Gastroesophageal sphincter (tissue), 4 donors: ENCODE results near the gene RBM42. TPM values are rescaled to one million over a fixed set of nuclear protein-coding genes. Genes with fewer than 3 reads are reported as not detected.

Source experiments
- ATAC-seq: fragments of 150-250 bp; one replicate; pipeline ENCODE4 v1.9.1; 2016; ENCODE audit warnings: mild to moderate bottlenecking, moderate library complexity
- H3K27ac ChIP-seq, 4 donors: fragments of 200-600 bp; sonication (generic) in 3 of 4; 1 replicate in 3 of 4; 2 replicates in 1 of 4; pipeline ENCODE4 v1.5.1; 2016 to 2019
- H3K27me3 ChIP-seq: fragments of 200-600 bp; sonication (generic); one replicate; pipeline ENCODE4 v1.5.1; 2019
- H3K36me3 ChIP-seq, 2 donors: fragments of 200-600 bp; sonication (generic); one replicate each; pipeline ENCODE4 v1.5.1; 2019; ENCODE audit warnings: control low read depth in 1 of 2
- H3K4me1 ChIP-seq, 3 donors: fragments of 200-600 bp; sonication (generic); 1 replicate in 2 of 3; 2 replicates in 1 of 3; pipeline ENCODE4 v1.5.1; 2016 to 2019; ENCODE audit warnings: control low read depth in 2 of 3
- H3K4me3 ChIP-seq, 2 donors: fragments of 200-600 bp; sonication (generic); one replicate each; pipeline ENCODE4 v1.5.1; 2019; ENCODE audit warnings: mild to moderate bottlenecking in 1 of 2, moderate library complexity in 1 of 2
- H3K9me3 ChIP-seq, 3 donors: fragments of 200-600 bp; sonication (generic); one replicate each; pipeline ENCODE4 v1.5.1; 2017 to 2019; ENCODE audit warnings: control low read depth in 2 of 3
- EP300 ChIP-seq: sonication (generic); formaldehyde crosslinking; IDR thresholded peaks from one replicate; pipeline ENCODE4 v1.6.1; 2017; ENCODE audit warnings: antibody characterized with exemption, mild to moderate bottlenecking
- POLR2A ChIP-seq, 2 donors: fragments of 450-650 bp; IDR thresholded peaks; one replicate each; pipeline ENCODE4 v1.6.1; 2017; ENCODE audit warnings: antibody characterized with exemption in 2 of 2, mild to moderate bottlenecking in 2 of 2, moderate library complexity in 1 of 2
- POLR2AphosphoS5 ChIP-seq: sonication (generic); formaldehyde crosslinking; IDR thresholded peaks from one replicate; pipeline ENCODE4 v1.6.1; 2017; ENCODE audit warnings: antibody characterized with exemption
- WGBS, 2 donors: methylation state at CpG; one replicate each; pipeline ENCODE4 v1.1.5; 2018; ENCODE audit warnings: low coverage in 1 of 2; 5-methylcytosine and 5-hydroxymethylcytosine counted together
- total RNA-seq, 4 donors: library from RNA; depleted of rRNA; stranded (reverse); fragments of >200 nt; gene quantifications; one replicate each; pipeline ENCODE4 v1.1.0, GENCODE V29; 2016
- TF ChIP-seq, protein P1 (sequence below), 4 experiments: fragments of 200-600 bp in 2 of 4; fragments of 450-650 bp in 2 of 4; sonication (generic) in 1 of 4; IDR thresholded peaks; one replicate each; pipeline ENCODE4 v1.5.1; 2017 to 2019; ENCODE audit warnings: antibody characterized with exemption in 4 of 4, mild to moderate bottlenecking in 2 of 4, moderate library complexity in 2 of 4

The RBM42 gene
- total RNA-seq, 4 donors from 2014 or later: 66.1 to 98.0 (median 72.8) TPM

DNA sequence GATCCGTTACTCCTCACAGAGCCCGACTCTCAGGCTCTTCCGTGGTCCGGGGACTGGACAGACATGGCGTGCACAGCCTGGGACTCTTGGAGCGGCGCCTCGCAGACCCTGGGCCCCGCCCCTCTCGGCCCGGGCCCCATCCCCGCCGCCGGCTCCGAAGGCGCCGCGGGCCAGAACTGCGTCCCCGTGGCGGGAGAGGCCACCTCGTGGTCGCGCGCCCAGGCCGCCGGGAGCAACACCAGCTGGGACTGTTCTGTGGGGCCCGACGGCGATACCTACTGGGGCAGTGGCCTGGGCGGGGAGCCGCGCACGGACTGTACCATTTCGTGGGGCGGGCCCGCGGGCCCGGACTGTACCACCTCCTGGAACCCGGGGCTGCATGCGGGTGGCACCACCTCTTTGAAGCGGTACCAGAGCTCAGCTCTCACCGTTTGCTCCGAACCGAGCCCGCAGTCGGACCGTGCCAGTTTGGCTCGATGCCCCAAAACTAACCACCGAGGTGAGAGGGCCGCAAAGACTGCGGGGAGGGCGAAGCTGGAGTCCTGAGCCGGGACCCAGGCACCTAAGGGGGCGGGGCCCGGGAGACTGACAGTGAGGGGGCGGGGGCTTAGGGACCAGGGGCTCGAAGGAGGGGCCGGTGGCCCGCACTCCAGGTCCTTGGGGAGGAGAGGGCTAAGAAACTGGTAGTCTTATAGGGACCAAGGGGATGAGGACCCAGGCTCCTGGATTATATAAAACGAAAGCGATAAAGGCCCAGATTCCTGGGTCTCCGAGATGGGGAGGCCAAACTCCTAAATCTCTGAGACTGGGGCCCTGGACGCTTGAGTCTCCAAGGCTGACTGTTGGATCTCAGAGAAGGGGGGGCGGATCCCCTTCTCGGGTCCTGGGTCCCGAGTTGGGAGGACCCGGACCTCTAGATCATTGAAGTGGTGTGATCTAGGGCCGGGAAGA lies 14.7 kb downstream of the RBM42 start:
- peak overlapping the region; percentile 37 to 59 for H3K4me3 ChIP-seq
- ATAC-seq: peak; percentile 50
- H3K4me1 ChIP-seq: peaks cover 0 to 51% (median 6%) of the 10 kb centered on the region in 3 donors
- WGBS, 2 donors: 7% methylated on average over 3 of the region's 69 CpGs; no CpG with 5 or more reads in 1 of the 2 donors
- peak in 1 of 2 donors; percentile 55 for TF ChIP-seq POLR2A (IDR thresholded peaks at IDR 0.05)
- TF ChIP-seq EP300: no peak
- no peak for TF ChIP-seq POLR2AphosphoS5
- TF ChIP-seq, protein P1, sequence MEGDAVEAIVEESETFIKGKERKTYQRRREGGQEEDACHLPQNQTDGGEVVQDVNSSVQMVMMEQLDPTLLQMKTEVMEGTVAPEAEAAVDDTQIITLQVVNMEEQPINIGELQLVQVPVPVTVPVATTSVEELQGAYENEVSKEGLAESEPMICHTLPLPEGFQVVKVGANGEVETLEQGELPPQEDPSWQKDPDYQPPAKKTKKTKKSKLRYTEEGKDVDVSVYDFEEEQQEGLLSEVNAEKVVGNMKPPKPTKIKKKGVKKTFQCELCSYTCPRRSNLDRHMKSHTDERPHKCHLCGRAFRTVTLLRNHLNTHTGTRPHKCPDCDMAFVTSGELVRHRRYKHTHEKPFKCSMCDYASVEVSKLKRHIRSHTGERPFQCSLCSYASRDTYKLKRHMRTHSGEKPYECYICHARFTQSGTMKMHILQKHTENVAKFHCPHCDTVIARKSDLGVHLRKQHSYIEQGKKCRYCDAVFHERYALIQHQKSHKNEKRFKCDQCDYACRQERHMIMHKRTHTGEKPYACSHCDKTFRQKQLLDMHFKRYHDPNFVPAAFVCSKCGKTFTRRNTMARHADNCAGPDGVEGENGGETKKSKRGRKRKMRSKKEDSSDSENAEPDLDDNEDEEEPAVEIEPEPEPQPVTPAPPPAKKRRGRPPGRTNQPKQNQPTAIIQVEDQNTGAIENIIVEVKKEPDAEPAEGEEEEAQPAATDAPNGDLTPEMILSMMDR (IDR thresholded peaks at IDR 0.05): peak in 1 of 4 experiments; percentile 16
- peak overlapping the region; percentile 21 to 96 (median 86) for H3K27ac ChIP-seq
- no peaks in the 10 kb centered on the region for H3K9me3 ChIP-seq
- no peaks in the 10 kb centered on the region for H3K27me3 ChIP-seq
- no peaks in the 10 kb centered on the region for H3K36me3 ChIP-seq

DNA sequence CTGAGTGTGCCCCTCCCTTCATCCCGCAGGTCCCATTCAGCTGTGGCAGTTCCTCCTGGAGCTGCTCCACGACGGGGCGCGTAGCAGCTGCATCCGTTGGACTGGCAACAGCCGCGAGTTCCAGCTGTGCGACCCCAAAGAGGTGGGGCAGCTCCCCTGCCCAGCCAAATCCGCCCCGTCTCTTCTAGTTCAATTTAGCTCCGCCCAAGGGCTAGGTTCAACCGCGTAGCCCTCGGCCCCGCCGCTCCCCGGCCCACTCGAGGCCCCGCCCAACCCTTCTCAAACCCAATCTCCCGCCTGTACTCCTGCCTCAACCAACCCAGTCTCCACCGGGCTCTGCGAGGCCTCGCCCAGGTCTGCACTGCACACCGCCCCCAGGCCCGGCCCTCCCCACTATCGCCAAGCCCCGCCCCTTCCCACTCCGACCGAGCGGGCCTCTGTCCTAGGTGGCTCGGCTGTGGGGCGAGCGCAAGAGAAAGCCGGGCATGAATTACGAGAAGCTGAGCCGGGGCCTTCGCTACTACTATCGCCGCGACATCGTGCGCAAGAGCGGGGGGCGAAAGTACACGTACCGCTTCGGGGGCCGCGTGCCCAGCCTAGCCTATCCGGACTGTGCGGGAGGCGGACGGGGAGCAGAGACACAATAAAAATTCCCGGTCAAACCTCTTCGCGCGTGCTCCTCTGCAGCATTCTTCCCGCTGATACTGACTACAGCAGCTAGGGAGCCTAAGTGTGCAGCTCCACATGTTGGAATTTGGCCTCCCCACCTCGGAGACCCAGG lies 15.6 kb downstream of the RBM42 start:
- peaks cover 0 to 60% (median 11%) of the 10 kb centered on the region in 3 donors for H3K4me1 ChIP-seq
- TF ChIP-seq EP300: no peak
- TF ChIP-seq, protein P1 (IDR thresholded peaks at IDR 0.05): peak in 1 of 4 experiments; percentile 21
- TF ChIP-seq POLR2A (IDR thresholded peaks at IDR 0.05): peak in 1 of 2 donors; percentile 19
- peak overlapping the region; percentile 37 to 96 (median 86) for H3K27ac ChIP-seq
- ATAC-seq: peak; percentile 92
- peak overlapping the region; percentile 37 to 59 for H3K4me3 ChIP-seq
- no peaks in the 10 kb centered on the region for H3K27me3 ChIP-seq
- 2 to 4% methylated on average over 8 to 16 of the region's 60 CpGs for WGBS, 2 donors
- peaks cover 0 to under 1% of the 10 kb centered on the region in 2 donors for H3K36me3 ChIP-seq
- no peaks in the 10 kb centered on the region for H3K9me3 ChIP-seq

DNA sequence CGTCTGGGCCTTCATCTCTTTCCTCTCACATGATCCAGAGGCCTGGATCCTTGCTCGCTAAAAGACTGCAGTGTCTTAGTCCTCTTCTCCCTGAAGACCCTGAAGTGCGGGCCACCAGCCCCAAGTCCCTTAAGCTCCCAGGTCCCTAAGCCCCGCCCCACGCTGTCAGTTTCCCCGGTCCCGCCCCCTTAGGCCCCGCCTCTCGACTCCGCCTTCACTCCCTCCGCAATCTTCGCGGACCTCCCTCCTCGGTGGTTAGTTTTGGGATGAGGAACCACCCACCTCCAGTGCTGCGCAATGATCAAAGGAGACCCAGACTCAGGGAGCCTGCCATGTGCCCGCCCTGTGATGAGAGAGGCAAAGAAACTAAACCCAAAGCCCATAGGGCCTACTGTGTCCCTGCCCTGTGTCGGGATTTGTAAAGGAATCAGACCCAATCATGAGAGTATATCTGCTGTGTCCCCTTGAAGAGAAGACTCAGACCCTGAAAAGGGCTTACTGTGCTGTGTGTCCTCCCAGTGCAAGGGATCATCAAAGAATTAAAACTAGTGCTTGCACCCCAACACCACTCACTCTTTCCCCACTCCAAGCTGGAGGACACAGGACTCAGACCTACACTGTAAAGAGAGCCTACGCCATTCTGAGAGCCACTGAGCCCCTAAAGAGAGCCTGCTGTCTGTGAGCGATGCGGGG lies 16.3 kb downstream of the RBM42 start:
- WGBS, 2 donors: 0 to 31% methylated on average over 1 to 3 of the region's 20 CpGs
- no peaks in the 10 kb centered on the region for H3K9me3 ChIP-seq

More for the DNA sequence above, 16.3 kb downstream of the RBM42 start:
- TF ChIP-seq POLR2AphosphoS5 (no peak), POLR2A (IDR thresholded peaks at IDR 0.05) (no peak), EP300 (no peak)
- TF ChIP-seq, protein P1 (IDR thresholded peaks at IDR 0.05): no peak
- peak; percentile 46 for ATAC-seq
- peak overlapping the region; percentile 37 to 59 for H3K4me3 ChIP-seq
- H3K4me1 ChIP-seq: peaks cover 0 to 67% (median 15%) of the 10 kb centered on the region in 3 donors
- peaks cover 0 to 8% of the 10 kb centered on the region in 2 donors for H3K36me3 ChIP-seq
- H3K27ac ChIP-seq: peak overlapping the region; percentile 37 to 96 (median 86)
- no peaks in the 10 kb centered on the region for H3K27me3 ChIP-seq
